SK-N-SH treated with all-trans-retinoic acid at 6 μM for 48 hours (cell line): ENCODE data around the gene TMEM132D.

ENCODE experiments used
- ATAC-seq: fragments of 200-7000 bp; cut with Tn5 transposase; 3 replicates; pipeline ENCODE4 v1.9.1; 2020; ENCODE audit warnings: mild to moderate bottlenecking, moderate library complexity
- ARNTL ChIP-seq: fragments of 450-650 bp; formaldehyde crosslinking; IDR thresholded peaks from 2 replicates; pipeline ENCODE4 v1.5.0; 2020; ENCODE audit warnings: low read depth, mild to moderate bottlenecking, moderate library complexity, borderline replicate concordance
- BACH2 ChIP-seq: fragments of 250-450 bp; sonication (Bioruptor Pico); IDR thresholded peaks from 2 replicates; pipeline ENCODE4 v1.9.0; 2021; ENCODE audit warnings: mild to moderate bottlenecking, borderline replicate concordance
- ESRRG ChIP-seq: fragments of 250-450 bp; sonication (Bioruptor Pico); IDR thresholded peaks from 2 replicates; pipeline ENCODE4 v1.6.1; 2021; ENCODE audit warnings: mild to moderate bottlenecking
- GLIS3 ChIP-seq: fragments of 250-450 bp; sonication (Bioruptor Pico); IDR thresholded peaks from 2 replicates; pipeline ENCODE4 v1.5.0; 2020; ENCODE audit warnings: mild to moderate bottlenecking, moderate library complexity
- ISL1 ChIP-seq: fragments of 250-450 bp; sonication (Bioruptor Pico); IDR thresholded peaks from 2 replicates; pipeline ENCODE4 v2.1.2; 2022; ENCODE audit warnings: mild to moderate bottlenecking, moderate library complexity
- OSR1 ChIP-seq: fragments of 250-450 bp; sonication (Bioruptor Pico); IDR thresholded peaks from 2 replicates; pipeline ENCODE4 v1.8.0; 2022; ENCODE audit warnings: moderate library complexity, mild to moderate bottlenecking, inconsistent platforms
- PPARA ChIP-seq: fragments of 250-450 bp; sonication (Bioruptor Pico); IDR thresholded peaks from 2 replicates; pipeline ENCODE4 v1.5.0; 2020; ENCODE audit warnings: mild to moderate bottlenecking, borderline replicate concordance
- SNAI2 ChIP-seq: fragments of 250-450 bp; sonication (Bioruptor Pico); IDR thresholded peaks from 2 replicates; pipeline ENCODE4 v1.5.0; 2020; ENCODE audit warnings: mild to moderate bottlenecking, moderate library complexity
- TOX ChIP-seq: fragments of 250-450 bp; sonication (Bioruptor Pico); IDR thresholded peaks from 2 replicates; pipeline ENCODE4 v1.8.0; 2021; ENCODE audit warnings: mild to moderate bottlenecking, moderate library complexity, borderline replicate concordance
- ZC3H10 ChIP-seq: fragments of 250-450 bp; sonication (Bioruptor Pico); IDR thresholded peaks from 2 replicates; pipeline ENCODE4 v1.5.1; 2021; ENCODE audit warnings: mild to moderate bottlenecking, moderate library complexity
- ZFP3 ChIP-seq: fragments of 250-450 bp; sonication (Bioruptor Pico); IDR thresholded peaks from 2 replicates; pipeline ENCODE4 v1.5.0; 2020; ENCODE audit warnings: mild to moderate bottlenecking, moderate library complexity
- ZNF70 ChIP-seq: fragments of 450-650 bp; formaldehyde crosslinking; IDR thresholded peaks from 2 replicates; pipeline ENCODE4 v1.5.0; 2020; ENCODE audit warnings: mild to moderate bottlenecking, moderate library complexity
- ZNF8 ChIP-seq: fragments of 450-650 bp; formaldehyde crosslinking; IDR thresholded peaks from 2 replicates; pipeline ENCODE4 v1.5.0; 2020; ENCODE audit warnings: mild to moderate bottlenecking, moderate library complexity
- TF ChIP-seq, protein P1 (sequence below): fragments of 250-450 bp; sonication (Bioruptor Pico); IDR thresholded peaks from 2 replicates; pipeline ENCODE4 v1.5.1; 2020; ENCODE audit warnings: low read depth, mild to moderate bottlenecking, moderate library complexity
- TF ChIP-seq, protein P2 (sequence below): fragments of 250-450 bp; sonication (Bioruptor Pico); IDR thresholded peaks from 2 replicates; pipeline ENCODE4 v1.5.0; 2020; ENCODE audit warnings: mild to moderate bottlenecking, moderate library complexity
- TF ChIP-seq, protein P3 (sequence below): fragments of 250-450 bp; sonication (Bioruptor Pico); IDR thresholded peaks from 2 replicates; pipeline ENCODE4 v1.8.0; 2021; ENCODE audit warnings: low read depth, mild to moderate bottlenecking, moderate library complexity, borderline replicate concordance
- TF ChIP-seq, protein P4 (sequence below): fragments of 250-450 bp; sonication (Bioruptor Pico); IDR thresholded peaks from 2 replicates; pipeline ENCODE4 v1.8.0; 2020; ENCODE audit warnings: mild to moderate bottlenecking, moderate library complexity, borderline replicate concordance
- TF ChIP-seq, protein P5 (sequence below): fragments of 250-450 bp; sonication (Bioruptor Pico); IDR thresholded peaks from 2 replicates; pipeline ENCODE4 v1.5.1; 2021; ENCODE audit warnings: mild to moderate bottlenecking, moderate library complexity

TMEM132D gene

DNA sequence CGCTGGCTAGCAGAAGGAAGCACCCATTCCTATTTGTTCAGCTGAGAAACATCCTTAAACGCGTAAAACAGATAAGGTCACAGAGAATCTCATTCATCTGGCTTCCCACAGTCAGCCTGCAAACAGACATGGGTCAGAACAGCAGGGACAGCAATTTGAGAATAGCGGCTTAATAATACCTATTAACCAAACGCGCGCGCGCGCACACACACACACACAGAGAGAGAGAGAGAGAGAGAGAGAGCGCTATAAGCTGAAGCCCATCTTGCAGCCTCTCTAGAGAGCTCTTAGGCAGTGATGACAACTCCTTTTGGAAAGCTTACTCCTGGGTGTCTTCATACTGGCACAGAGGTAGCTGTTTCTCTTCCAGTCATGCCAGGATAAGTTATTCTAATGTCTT lies 26.4 kb downstream of the TMEM132D start:
- TF ChIP-seq, protein P1, sequence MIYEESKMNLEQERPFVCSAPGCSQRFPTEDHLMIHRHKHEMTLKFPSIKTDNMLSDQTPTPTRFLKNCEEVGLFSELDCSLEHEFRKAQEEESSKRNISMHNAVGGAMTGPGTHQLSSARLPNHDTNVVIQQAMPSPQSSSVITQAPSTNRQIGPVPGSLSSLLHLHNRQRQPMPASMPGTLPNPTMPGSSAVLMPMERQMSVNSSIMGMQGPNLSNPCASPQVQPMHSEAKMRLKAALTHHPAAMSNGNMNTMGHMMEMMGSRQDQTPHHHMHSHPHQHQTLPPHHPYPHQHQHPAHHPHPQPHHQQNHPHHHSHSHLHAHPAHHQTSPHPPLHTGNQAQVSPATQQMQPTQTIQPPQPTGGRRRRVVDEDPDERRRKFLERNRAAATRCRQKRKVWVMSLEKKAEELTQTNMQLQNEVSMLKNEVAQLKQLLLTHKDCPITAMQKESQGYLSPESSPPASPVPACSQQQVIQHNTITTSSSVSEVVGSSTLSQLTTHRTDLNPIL = no peak
- TF ChIP-seq ISL1 (no peak), BACH2 (CRISPR knock-in tag) (no peak), SNAI2 (no peak), OSR1 (CRISPR knock-in tag) (no peak), ZFP3 (CRISPR knock-in tag) (no peak), PPARA (CRISPR knock-in tag) (no peak), ZNF70 (no peak)
- TF ChIP-seq, protein P2, sequence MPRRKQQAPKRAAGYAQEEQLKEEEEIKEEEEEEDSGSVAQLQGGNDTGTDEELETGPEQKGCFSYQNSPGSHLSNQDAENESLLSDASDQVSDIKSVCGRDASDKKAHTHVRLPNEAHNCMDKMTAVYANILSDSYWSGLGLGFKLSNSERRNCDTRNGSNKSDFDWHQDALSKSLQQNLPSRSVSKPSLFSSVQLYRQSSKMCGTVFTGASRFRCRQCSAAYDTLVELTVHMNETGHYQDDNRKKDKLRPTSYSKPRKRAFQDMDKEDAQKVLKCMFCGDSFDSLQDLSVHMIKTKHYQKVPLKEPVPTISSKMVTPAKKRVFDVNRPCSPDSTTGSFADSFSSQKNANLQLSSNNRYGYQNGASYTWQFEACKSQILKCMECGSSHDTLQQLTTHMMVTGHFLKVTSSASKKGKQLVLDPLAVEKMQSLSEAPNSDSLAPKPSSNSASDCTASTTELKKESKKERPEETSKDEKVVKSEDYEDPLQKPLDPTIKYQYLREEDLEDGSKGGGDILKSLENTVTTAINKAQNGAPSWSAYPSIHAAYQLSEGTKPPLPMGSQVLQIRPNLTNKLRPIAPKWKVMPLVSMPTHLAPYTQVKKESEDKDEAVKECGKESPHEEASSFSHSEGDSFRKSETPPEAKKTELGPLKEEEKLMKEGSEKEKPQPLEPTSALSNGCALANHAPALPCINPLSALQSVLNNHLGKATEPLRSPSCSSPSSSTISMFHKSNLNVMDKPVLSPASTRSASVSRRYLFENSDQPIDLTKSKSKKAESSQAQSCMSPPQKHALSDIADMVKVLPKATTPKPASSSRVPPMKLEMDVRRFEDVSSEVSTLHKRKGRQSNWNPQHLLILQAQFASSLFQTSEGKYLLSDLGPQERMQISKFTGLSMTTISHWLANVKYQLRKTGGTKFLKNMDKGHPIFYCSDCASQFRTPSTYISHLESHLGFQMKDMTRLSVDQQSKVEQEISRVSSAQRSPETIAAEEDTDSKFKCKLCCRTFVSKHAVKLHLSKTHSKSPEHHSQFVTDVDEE (CRISPR knock-in tag) = no peak
- TF ChIP-seq, protein P3, sequence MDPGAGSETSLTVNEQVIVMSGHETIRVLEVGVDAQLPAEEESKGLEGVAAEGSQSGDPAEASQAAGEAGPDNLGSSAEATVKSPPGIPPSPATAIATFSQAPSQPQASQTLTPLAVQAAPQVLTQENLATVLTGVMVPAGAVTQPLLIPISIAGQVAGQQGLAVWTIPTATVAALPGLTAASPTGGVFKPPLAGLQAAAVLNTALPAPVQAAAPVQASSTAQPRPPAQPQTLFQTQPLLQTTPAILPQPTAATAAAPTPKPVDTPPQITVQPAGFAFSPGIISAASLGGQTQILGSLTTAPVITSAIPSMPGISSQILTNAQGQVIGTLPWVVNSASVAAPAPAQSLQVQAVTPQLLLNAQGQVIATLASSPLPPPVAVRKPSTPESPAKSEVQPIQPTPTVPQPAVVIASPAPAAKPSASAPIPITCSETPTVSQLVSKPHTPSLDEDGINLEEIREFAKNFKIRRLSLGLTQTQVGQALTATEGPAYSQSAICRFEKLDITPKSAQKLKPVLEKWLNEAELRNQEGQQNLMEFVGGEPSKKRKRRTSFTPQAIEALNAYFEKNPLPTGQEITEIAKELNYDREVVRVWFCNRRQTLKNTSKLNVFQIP = no peak
- ATAC-seq = no peak

DNA sequence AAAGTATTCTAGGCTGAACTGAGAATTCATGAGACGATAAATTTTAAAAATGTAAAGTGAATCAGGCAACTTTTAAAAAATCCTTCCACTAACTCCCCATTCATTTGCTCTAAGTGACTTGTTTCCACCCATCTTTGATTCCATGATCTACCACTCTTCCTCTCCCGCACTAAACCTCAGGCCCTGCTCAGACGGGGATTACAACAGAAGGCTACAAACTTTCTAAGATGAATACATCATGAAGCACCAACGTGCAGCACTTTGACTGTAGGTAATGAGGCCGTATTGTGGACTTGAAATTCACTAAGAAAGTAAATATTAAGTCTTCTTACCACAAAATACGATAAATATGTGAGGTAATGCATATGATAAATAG lies 30.0 kb downstream of the TMEM132D start:
- ATAC-seq = no peak
- TF ChIP-seq, protein P3 = no peak

DNA sequence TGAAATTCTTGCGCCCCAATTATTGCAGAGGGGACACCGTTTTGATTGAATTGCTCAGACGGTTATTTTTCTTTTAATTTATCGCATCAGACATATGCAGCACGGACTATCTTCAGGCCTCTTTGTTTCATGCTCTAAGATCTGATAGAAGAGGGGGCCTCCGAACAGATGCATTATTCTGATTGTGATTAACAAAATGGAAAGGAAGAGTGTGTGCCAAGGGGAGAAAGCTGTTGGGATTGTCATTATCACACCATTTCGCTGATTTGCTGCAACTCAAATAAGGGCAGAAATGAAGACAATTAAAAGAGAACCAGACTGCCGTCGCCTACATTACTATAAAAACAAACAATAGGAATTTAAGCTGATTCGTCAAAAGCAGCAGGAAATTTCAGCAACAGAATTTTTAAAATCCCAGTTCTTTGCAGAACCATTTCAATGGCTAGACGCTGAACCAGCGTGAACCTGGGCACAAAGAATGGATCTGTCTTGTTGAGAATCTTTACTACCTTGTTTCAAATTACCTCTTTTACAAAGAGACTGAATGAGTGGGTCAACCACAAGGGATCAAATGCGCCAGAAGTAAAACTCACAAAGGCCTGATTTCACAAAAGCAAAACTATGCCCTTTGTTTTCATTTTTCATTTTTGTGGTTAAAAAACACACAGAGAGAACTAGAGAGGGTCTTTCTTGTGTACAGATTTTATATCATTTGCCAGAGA lies 30.6 kb downstream of the TMEM132D start:
- TF ChIP-seq GLIS3 (CRISPR knock-in tag) = no peak
- no peak for TF ChIP-seq ZNF70
- no peak for TF ChIP-seq SNAI2
- TF ChIP-seq ARNTL (CRISPR knock-in tag) = no peak
- no peak for TF ChIP-seq PPARA (CRISPR knock-in tag)
- no peak for TF ChIP-seq BACH2 (CRISPR knock-in tag)
- TF ChIP-seq ZFP3 (CRISPR knock-in tag) = no peak
- TF ChIP-seq ISL1 = no peak
- TF ChIP-seq ESRRG = no peak
- no peak for TF ChIP-seq ZNF8
- no peak for TF ChIP-seq TOX (CRISPR knock-in tag)
- no peak for TF ChIP-seq ZC3H10 (CRISPR knock-in tag)
- TF ChIP-seq, protein P4, sequence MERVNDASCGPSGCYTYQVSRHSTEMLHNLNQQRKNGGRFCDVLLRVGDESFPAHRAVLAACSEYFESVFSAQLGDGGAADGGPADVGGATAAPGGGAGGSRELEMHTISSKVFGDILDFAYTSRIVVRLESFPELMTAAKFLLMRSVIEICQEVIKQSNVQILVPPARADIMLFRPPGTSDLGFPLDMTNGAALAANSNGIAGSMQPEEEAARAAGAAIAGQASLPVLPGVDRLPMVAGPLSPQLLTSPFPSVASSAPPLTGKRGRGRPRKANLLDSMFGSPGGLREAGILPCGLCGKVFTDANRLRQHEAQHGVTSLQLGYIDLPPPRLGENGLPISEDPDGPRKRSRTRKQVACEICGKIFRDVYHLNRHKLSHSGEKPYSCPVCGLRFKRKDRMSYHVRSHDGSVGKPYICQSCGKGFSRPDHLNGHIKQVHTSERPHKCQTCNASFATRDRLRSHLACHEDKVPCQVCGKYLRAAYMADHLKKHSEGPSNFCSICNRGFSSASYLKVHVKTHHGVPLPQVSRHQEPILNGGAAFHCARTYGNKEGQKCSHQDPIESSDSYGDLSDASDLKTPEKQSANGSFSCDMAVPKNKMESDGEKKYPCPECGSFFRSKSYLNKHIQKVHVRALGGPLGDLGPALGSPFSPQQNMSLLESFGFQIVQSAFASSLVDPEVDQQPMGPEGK (CRISPR knock-in tag) = no peak
- TF ChIP-seq, protein P1 = no peak
- TF ChIP-seq, protein P5, sequence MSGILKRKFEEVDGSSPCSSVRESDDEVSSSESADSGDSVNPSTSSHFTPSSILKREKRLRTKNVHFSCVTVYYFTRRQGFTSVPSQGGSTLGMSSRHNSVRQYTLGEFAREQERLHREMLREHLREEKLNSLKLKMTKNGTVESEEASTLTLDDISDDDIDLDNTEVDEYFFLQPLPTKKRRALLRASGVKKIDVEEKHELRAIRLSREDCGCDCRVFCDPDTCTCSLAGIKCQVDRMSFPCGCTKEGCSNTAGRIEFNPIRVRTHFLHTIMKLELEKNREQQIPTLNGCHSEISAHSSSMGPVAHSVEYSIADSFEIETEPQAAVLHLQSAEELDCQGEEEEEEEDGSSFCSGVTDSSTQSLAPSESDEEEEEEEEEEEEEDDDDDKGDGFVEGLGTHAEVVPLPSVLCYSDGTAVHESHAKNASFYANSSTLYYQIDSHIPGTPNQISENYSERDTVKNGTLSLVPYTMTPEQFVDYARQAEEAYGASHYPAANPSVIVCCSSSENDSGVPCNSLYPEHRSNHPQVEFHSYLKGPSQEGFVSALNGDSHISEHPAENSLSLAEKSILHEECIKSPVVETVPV (CRISPR knock-in tag) = no peak
- no peak for TF ChIP-seq OSR1 (CRISPR knock-in tag)
- TF ChIP-seq, protein P3 = no peak
- TF ChIP-seq, all 23 proteins: peak for 0
- ATAC-seq = no peak
